Measurements from ENCODE around the gene TMEM192.

TMEM192 gene

GRCh38 chr4:165053645-165054044 is 59.0 kb downstream of the TMEM192 start, which contains the start of gene TRIM75:
Gene TRIM75, plus strand, starts transcription at chr4:165053866. Its CDS starts 5,282 bp downstream, at chr4:165059148.
- Histone ChIP-seq H3K27me3 (ENCODE audit: insufficient read depth, low read length, poor library complexity) (no peaks in the 10 kb centered on the region), H3K4me2 (ENCODE audit: insufficient read depth, low read length) (no peak within 1 kb of the TSS)
- no peak for ATAC-seq (ENCODE audit: insufficient read depth, low read depth)

GRCh38 chr4:165052627-165053026 is 60.0 kb downstream of the TMEM192 start:
- Histone ChIP-seq H3K36me3 (ENCODE audit: insufficient read depth, low read length) (no peaks in the 10 kb centered on the region), H2AFZ (ENCODE audit: low read depth, low read length) (no peak overlapping the region), H3K4me3 (ENCODE audit: low read depth in 1 of 2, low read length in 2 of 2) (no peak overlapping the region), H3K79me2 (ENCODE audit: insufficient read depth, low read length) (no peaks in the 10 kb centered on the region), H3K27ac (ENCODE audit: low read length) (no peak overlapping the region), H4K20me1 (ENCODE audit: insufficient read depth, low read length) (no peaks in the 10 kb centered on the region), H3K4me2 (ENCODE audit: insufficient read depth, low read length) (no peak overlapping the region), H3K4me1 (ENCODE audit: insufficient read depth, low read length) (no peaks in the 10 kb centered on the region), H3K9ac (ENCODE audit: low read depth, low read length) (no peak overlapping the region), H3K9me3 (ENCODE audit: insufficient read depth, low read length, severe bottlenecking) (no peaks in the 10 kb centered on the region), H3K27me3 (ENCODE audit: insufficient read depth, low read length, poor library complexity) (no peaks in the 10 kb centered on the region)
- TF ChIP-seq CTCF (IDR thresholded peaks at IDR 0.05; ENCODE audit: borderline replicate concordance, extremely low read depth, low read length, poor library complexity, severe bottlenecking) (no peak), EZH2 (IDR thresholded peaks at IDR 0.05; ENCODE audit: borderline replicate concordance, low read depth, low read length, severe bottlenecking) (no peak)
- DNase-seq: no peak
- no peak for ATAC-seq (ENCODE audit: insufficient read depth, low read depth)

More at GRCh38 chr4:165053645-165054044, 59.0 kb downstream of the TMEM192 start, which contains the start of gene TRIM75:
- H2AFZ ChIP-seq (ENCODE audit: low read depth, low read length): no peak within 1 kb of the TSS
- no peak within 1 kb of the TSS for H3K9ac ChIP-seq (ENCODE audit: low read depth, low read length)
- TF ChIP-seq CTCF (IDR thresholded peaks at IDR 0.05; ENCODE audit: borderline replicate concordance, extremely low read depth, low read length, poor library complexity, severe bottlenecking): no peak
- no peak for TF ChIP-seq EZH2 (IDR thresholded peaks at IDR 0.05; ENCODE audit: borderline replicate concordance, low read depth, low read length, severe bottlenecking)
- no peaks in the 10 kb centered on the region for H3K36me3 ChIP-seq (ENCODE audit: insufficient read depth, low read length)
- no peaks in the 10 kb centered on the region for H4K20me1 ChIP-seq (ENCODE audit: insufficient read depth, low read length)
- H3K4me3 ChIP-seq (ENCODE audit: low read depth in 1 of 2, low read length in 2 of 2): no peak within 1 kb of the TSS
- no peaks in the 10 kb centered on the region for H3K79me2 ChIP-seq (ENCODE audit: insufficient read depth, low read length)
- H3K27ac ChIP-seq (ENCODE audit: low read length): no peak within 1 kb of the TSS
- no peak for DNase-seq
- no peaks in the 10 kb centered on the region for H3K9me3 ChIP-seq (ENCODE audit: insufficient read depth, low read length, severe bottlenecking)
- no peaks in the 10 kb centered on the region for H3K4me1 ChIP-seq (ENCODE audit: insufficient read depth, low read length)

- H3K9ac ChIP-seq (ENCODE audit: low read depth, low read length): no peak overlapping the region
- ATAC-seq (ENCODE audit: insufficient read depth, low read depth) (no peak), DNase-seq (no peak)
- no peak overlapping the region for H2AFZ ChIP-seq (ENCODE audit: low read depth, low read length)
- H3K4me2 ChIP-seq (ENCODE audit: insufficient read depth, low read length): no peak overlapping the region
- H3K36me3 ChIP-seq (ENCODE audit: insufficient read depth, low read length): no peaks in the 10 kb centered on the region
- no peak overlapping the region for H3K27ac ChIP-seq (ENCODE audit: low read length)
- TF ChIP-seq CTCF (IDR thresholded peaks at IDR 0.05; ENCODE audit: borderline replicate concordance, extremely low read depth, low read length, poor library complexity, severe bottlenecking) (no peak), EZH2 (IDR thresholded peaks at IDR 0.05; ENCODE audit: borderline replicate concordance, low read depth, low read length, severe bottlenecking) (no peak)
- no peaks in the 10 kb centered on the region for H3K27me3 ChIP-seq (ENCODE audit: insufficient read depth, low read length, poor library complexity)
- no peaks in the 10 kb centered on the region for H3K4me1 ChIP-seq (ENCODE audit: insufficient read depth, low read length)
- H3K79me2 ChIP-seq (ENCODE audit: insufficient read depth, low read length): no peaks in the 10 kb centered on the region
- no peaks in the 10 kb centered on the region for H4K20me1 ChIP-seq (ENCODE audit: insufficient read depth, low read length)
- H3K4me3 ChIP-seq (ENCODE audit: low read depth in 1 of 2, low read length in 2 of 2): no peak overlapping the region
- H3K9me3 ChIP-seq (ENCODE audit: insufficient read depth, low read length, severe bottlenecking): no peaks in the 10 kb centered on the region
Observed at GRCh38 chr4:165048170-165048569, 64.5 kb downstream of the TMEM192 start.
